Measurements from ENCODE around the gene SPP1. TPM values are rescaled to one million over a fixed set of nuclear protein-coding genes. Genes with fewer than 3 reads are reported as not detected.

Gene SPP1
- total RNA-seq, 1 experiment from 2014 or later: 4.1 TPM

DNA sequence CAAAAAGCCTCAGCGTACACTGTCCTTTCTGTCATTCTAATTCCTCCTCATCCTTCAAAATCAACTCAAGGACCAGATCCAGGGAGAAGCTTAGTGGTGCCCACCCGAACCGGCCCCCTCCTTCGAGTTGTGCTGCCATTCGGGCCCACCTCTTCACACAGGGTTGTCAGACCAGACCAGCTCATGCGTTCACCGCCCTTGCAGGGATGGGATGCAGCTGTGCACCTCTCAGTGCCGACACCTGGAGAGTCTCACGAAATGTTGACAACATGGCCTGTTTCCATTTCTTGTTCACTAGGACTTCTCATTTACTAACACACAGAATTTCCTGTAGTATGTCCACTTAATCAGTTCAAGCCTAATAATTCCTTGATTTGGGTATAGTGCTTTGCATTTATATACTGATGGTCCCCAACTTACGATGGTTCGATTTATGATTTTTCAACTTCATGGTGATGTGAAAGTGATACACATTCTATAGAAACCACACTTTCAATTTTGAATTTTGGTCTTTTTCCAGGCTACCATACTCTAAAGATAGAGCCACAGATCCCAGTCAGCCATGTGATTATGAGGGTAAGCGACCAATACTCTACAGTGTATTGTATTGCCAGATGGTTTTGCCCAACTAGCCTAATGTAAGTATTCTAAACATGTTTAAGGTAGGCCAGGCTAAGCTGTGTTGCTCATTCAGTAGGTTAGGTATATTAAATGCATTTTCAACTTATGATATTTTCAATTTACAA is 55.2 kb downstream of the SPP1 start (continued):
- TF ChIP-seq POLR2AphosphoS5 (IDR thresholded peaks at IDR 0.05; ENCODE audit: low read depth, low read length) (no peak), SIN3A (IDR thresholded peaks at IDR 0.05; ENCODE audit: low read depth) (no peak)

Other genes with a start within 250 kb of the SPP1 start
- gene IBSP, start 176.2 kb upstream of the SPP1 start, total RNA-seq (2021; ENCODE audit: unreplicated experiment): not detected
- not detected for gene MEPE, start 142.7 kb upstream of the SPP1 start, total RNA-seq (2021; ENCODE audit: unreplicated experiment)
- 10.1 TPM for gene PKD2, start 31.9 kb downstream of the SPP1 start, total RNA-seq (2021; ENCODE audit: unreplicated experiment)
- gene ABCG2, start 182.9 kb downstream of the SPP1 start, total RNA-seq (2021; ENCODE audit: unreplicated experiment): 0.44 TPM